ENCODE results near the gene SLC25A29.
"Not testable (repeated sequence)": the region's sequence is repeated elsewhere in the genome, so short reads cannot be mapped to it uniquely, and the experiment has no call there.

The SLC25A29 gene

DNA sequence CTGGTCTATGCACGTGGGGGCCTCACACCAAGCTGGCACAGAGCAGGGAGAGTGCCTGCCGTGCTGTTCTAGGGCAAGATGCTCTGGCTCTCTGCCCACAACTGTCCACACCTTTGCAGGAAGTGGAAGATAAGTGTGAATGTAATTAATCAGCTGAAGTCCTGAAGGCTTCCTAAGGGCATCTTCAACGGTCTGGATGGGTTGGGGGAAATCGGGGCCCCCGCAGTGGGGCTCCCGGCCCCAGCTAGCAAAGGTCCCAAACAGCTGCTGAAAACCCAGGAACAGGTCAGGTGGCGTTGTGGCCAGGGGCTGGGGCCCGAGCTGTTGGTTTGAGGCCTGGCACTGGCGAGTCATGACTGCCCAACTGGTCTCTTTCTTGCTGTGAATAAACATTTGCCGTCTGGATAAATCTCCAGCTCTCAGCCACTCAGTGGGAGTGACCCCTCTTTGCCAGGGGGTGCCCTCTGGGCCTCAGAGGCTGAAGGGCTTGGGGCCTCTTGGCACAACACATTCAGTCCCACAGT, 6.7 kb upstream of the SLC25A29 start:
- H3K27ac ChIP-seq (ENCODE audit: extremely low read depth, low read depth, low read length), result no peak overlapping the region
- H3K4me3 ChIP-seq (ENCODE audit: low read depth, low read length), result no peak overlapping the region
- H3K36me3 ChIP-seq (ENCODE audit: control insufficient read depth in 2 of 2, insufficient read depth in 1 of 2, low read length in 2 of 2), result no peaks in the 10 kb centered on the region
- H3K4me1 ChIP-seq (ENCODE audit: control insufficient read depth, insufficient read depth, low read length), result no peaks in the 10 kb centered on the region
- ChIA-PET POLR2A (no interaction called here), CTCF (no interaction called here)
- TF ChIP-seq ZNF610 (tag by site-specific recombination; IDR thresholded peaks at IDR 0.05; ENCODE audit: borderline replicate concordance), result no peak
- H3K9me3 ChIP-seq (ENCODE audit: control insufficient read depth, insufficient read depth, low read depth, low read length), result no peaks in the 10 kb centered on the region

GRCh38 chr14:100312110-100312876, 6.0 kb upstream of the SLC25A29 start:
- POLR2A ChIA-PET, result not testable (repeated sequence)

DNA sequence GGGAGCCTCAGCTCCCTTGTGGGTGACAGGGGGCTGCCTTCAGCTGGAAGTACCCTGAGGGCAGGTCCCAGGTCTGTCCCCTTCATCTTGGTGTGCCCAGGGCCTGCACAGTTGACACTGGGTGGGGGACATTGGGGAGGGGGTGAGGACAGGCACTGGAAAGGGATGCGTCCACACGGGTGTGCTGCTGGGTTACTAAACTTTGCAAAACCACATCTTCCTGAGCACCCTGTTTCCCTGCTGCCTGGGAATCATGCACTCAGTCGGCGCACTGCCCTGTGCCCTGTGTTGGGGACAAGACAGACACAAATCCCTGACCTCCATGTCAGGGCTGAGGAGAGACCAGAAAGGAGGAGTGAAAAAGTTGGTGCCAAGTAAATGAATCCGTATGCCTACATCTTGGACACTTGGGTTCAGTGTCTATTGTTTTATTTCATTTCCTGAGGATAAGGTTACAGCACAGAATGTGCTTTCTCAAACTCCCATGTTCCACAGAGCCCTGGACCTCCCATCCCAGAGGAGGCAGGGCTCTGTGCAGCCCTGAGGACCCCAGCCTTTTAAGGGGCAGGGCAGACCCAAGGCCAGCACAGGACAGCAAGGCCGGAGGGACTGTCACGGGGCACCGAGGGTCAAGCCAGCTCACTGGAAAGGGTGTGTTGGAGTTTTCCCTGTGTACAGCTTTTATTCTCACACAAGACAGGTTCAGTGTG, 2.9 kb upstream of the SLC25A29 start:
- POLR2A ChIA-PET, result interaction anchor here (0.6 kb wide), 1 partner anchor 21 kb away, joined by 4 read pairs; no protein-coding TSS in a partner anchor
- Histone ChIP-seq H3K4me3 (ENCODE audit: low read depth, low read length) (no peak overlapping the region), H3K9me3 (ENCODE audit: control insufficient read depth, insufficient read depth, low read depth, low read length) (no peaks in the 10 kb centered on the region), H3K27ac (ENCODE audit: extremely low read depth, low read depth, low read length) (no peak overlapping the region), H3K4me1 (ENCODE audit: control insufficient read depth, insufficient read depth, low read length) (peaks cover 2% of the 10 kb centered on the region; the same call in 1 of the 2 replicates), H3K36me3 (ENCODE audit: control insufficient read depth in 2 of 2, insufficient read depth in 1 of 2, low read length in 2 of 2) (no peaks in the 10 kb centered on the region)
- TF ChIP-seq ZNF600 (tag by site-specific recombination; IDR thresholded peaks at IDR 0.05), result 0 out of 2 replicates have a peak, but pooled peaks have one; percentile 26
- TF ChIP-seq ZNF645 (tag by site-specific recombination; IDR thresholded peaks at IDR 0.05), result no peak
- CTCF ChIA-PET, result interaction anchor here (0.9 to 1.1 kb wide), 2 partner anchors 24 to 69 kb away, joined by 4 read pairs; no protein-coding TSS in a partner anchor

More at GRCh38 chr14:100312110-100312876, 6.0 kb upstream of the SLC25A29 start:
- H3K36me3 ChIP-seq (ENCODE audit: control insufficient read depth in 2 of 2, insufficient read depth in 1 of 2, low read length in 2 of 2); H3K4me3 ChIP-seq (ENCODE audit: low read depth, low read length); H3K4me1 ChIP-seq (ENCODE audit: control insufficient read depth, insufficient read depth, low read length); CTCF ChIA-PET; H3K27ac ChIP-seq (ENCODE audit: extremely low read depth, low read depth, low read length); H3K9me3 ChIP-seq (ENCODE audit: control insufficient read depth, insufficient read depth, low read depth, low read length): not testable (repeated sequence)

DNA sequence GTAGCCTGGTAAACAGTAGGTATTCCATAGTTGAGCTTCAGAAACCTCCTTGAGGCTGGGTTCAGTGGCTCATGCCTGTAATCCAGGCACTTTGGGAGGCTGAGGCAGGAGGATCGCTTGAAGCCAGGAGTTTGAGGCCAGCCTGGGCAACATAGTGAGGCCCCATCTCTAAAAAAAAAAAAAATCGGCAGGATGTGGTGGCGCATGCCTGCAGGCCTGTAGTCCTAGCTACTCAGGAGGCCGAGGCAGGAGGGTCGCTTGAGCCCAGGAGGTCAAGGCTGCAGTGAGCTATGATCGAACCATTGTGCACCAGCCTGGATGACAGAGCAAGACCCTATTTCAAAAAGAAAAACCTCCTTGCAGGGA, 2.2 kb upstream of the SLC25A29 start:
- ChIA-PET CTCF (interaction anchor here (0.6 to 1.1 kb wide), 2 partner anchors 69 to 102 kb away, joined by 4 to 8 read pairs; no protein-coding TSS in a partner anchor), POLR2A (interaction anchor here (0.6 to 0.9 kb wide), 2 partner anchors 20 to 67 kb away, joined by 3 to 4 read pairs; a partner anchor contains a TSS)
- not testable (repeated sequence) for H3K4me1 ChIP-seq (ENCODE audit: control insufficient read depth, insufficient read depth, low read length); H3K9me3 ChIP-seq (ENCODE audit: control insufficient read depth, insufficient read depth, low read depth, low read length); H3K27ac ChIP-seq (ENCODE audit: extremely low read depth, low read depth, low read length); H3K36me3 ChIP-seq (ENCODE audit: control insufficient read depth in 2 of 2, insufficient read depth in 1 of 2, low read length in 2 of 2); H3K4me3 ChIP-seq (ENCODE audit: low read depth, low read length)
- TF ChIP-seq ZNF121 (tag by site-specific recombination; IDR thresholded peaks at IDR 0.05), result peak; percentile 91
- TF ChIP-seq ZNF335 (tag by site-specific recombination; conservative IDR thresholded peaks at IDR 0.05), result peak; percentile 15; the same call in 1 of the 2 replicates

DNA sequence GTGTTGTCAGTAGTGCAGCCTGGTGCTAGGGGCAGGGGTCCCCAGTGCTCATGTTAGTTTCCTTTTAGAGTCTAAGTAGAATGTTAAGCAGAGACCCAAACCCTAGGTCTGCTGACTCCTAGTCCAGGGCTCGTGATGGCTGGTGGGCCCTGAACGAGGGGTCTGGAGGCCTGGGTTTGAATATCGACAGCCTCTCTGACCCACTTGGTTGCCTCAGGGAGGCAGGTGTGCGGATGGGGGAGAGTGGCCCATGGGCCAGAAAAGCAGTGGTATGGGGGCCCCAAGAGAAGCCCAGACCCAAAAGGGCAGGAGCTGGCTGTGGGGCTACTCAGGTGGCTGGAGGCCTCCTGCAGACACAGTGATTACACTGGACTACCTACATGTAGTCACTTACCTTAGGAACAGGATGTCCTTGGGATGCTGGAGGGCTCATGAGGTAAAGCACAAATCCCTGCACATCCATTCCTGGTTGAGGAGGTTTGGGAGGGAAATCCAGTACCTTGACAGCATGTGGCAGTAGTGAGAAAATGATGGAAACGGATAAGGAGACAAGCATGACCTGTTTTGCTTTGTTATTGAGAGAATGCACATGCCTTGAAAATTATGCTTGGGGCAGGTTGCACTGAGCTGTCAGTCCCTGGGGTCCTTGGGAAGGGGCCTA, 1.7 kb upstream of the SLC25A29 start:
- TF ChIP-seq GLIS2 (tag by site-specific recombination; IDR thresholded peaks at IDR 0.05) (peak; percentile 22; the same call in 1 of the 2 replicates), ZNF600 (tag by site-specific recombination; IDR thresholded peaks at IDR 0.05) (0 out of 2 replicates have a peak, but pooled peaks have one; percentile 10), ZNF174 (tag by site-specific recombination; IDR thresholded peaks at IDR 0.05) (no peak), ZSCAN16 (tag by site-specific recombination; IDR thresholded peaks at IDR 0.05) (no peak)
- H3K9me3 ChIP-seq (ENCODE audit: control insufficient read depth, insufficient read depth, low read depth, low read length), result no peaks in the 10 kb centered on the region
- CTCF ChIA-PET, result interaction anchor here (0.6 to 1.1 kb wide), 2 partner anchors 70 to 102 kb away, joined by 4 to 8 read pairs; no protein-coding TSS in a partner anchor
- no peak overlapping the region for H3K27ac ChIP-seq (ENCODE audit: extremely low read depth, low read depth, low read length)
- H3K4me1 ChIP-seq (ENCODE audit: control insufficient read depth, insufficient read depth, low read length), result peaks cover 2% of the 10 kb centered on the region; the same call in 1 of the 2 replicates
- H3K36me3 ChIP-seq (ENCODE audit: control insufficient read depth in 2 of 2, insufficient read depth in 1 of 2, low read length in 2 of 2), result no peaks in the 10 kb centered on the region
- POLR2A ChIA-PET, result interaction anchor here (0.9 kb wide), 1 partner anchor 67 kb away, joined by 3 read pairs; a partner anchor contains a TSS
- no peak overlapping the region for H3K4me3 ChIP-seq (ENCODE audit: low read depth, low read length)
